ENCODE measurements around the gene GZMM.
"Not testable (repeated sequence)": the region's sequence is repeated elsewhere in the genome, so short reads cannot be mapped to it uniquely, and the experiment has no call there.

The GZMM gene

DNA sequence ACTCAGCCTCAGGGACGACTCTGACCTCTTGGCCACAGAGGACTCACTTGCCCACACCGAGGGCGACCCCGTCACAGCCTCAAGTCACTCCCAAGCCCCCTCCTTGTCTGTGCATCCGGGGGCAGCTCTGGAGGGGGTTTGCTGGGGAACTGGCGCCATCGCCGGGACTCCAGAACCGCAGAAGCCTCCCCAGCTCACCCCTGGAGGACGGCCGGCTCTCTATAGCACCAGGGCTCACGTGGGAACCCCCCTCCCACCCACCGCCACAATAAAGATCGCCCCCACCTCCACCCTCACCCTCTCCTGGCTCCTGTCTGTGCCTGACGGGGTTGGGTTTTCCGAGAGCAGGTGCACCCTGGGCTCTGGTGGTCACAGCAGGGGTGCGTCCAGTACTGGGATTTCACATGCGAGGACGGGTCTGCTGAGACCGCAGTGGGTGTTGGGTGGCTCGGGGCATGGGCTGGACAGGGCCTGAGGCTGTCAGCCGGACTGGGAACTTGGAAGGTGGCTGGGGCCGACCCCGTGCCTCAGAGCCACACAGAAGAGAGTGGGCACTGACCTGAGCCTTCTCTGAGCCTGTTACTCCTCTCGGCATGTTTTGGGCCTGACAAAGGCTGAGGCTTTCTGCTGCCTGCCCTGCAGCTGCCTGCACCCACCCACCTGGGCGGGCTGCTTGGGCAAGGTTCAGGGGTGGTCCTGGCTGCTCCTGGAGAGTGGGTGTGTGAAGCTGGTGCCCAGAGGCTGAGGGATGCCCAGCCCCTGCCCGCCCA, 39.5 kb downstream of the GZMM start:
- DNase-seq (ENCODE audit: low spot score) = no peak

DNA sequence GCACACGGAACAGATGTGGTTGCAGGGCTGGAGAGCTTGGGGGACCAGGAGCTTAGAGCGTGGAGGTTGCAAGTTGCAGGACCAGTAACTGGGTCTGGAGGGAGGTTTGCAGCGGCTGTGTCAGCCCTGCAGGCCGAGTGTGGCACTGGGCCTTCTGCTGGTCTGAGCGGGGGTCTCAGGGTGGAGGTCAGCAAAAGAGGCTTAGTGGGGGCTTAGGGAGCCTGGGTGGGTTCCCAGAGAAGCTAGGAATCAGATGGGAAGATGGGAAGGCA, 40.1 kb downstream of the GZMM start:
- DNase-seq (ENCODE audit: low spot score) = no peak

DNA sequence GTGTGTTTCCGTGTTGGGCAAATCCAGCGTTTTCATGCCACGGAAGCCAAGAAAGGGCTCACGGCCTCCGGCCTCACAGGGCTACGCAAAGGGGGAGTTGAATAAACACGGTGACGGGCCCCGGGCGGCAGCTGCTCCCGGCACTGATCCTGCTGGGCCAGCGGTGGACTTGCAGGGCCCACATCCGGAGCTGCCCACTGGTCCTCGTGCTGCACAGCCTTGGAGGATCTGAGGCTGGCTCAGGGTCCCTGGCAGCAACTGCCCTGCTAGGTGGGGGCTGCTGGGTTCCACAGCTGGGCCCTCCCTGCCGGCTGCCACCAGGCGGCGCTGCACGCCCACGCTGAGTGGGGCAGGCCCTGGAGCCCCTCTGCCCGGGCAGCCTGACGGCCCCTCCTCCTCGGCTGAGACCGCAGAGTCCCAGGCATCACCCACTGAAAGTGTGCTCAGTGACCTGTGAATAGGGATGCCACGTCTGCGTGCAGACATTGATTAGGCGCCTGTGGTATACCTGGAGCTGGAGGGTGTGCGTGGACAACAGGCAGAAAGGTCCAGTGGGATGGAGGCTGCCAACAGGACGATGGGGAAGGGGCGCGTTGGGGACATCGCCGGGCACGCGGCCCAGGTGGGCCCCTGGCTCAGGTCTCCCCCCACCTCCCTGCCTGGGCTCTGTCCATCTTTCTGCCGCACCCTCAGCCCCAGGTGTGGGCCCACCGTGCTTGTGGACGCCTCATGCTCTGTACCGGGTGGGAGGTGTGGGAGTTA, 40.6 kb downstream of the GZMM start:
- DNase-seq (ENCODE audit: low spot score) = peak; percentile 96

DNA sequence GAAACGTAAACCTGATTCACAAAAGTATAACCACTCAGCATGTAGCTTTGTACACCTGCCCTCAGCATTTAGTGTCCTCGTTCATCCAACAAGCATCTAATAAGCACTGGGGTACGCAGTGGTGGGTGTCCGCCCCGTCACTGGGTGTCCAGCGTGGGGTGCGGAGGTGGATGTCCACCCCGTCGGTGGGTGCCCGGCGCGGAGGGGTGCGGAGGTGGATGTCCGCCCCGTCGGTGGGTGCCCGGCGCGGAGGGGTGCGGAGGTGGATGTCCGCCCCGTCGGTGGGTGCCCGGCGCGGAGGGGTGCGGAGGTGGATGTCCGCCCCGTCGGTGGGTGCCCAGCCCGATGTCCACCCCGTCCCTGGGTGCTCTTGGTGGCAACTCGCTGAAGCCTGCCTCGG, 41.3 kb downstream of the GZMM start:
- DNase-seq (ENCODE audit: low spot score) = not testable (repeated sequence)

DNA sequence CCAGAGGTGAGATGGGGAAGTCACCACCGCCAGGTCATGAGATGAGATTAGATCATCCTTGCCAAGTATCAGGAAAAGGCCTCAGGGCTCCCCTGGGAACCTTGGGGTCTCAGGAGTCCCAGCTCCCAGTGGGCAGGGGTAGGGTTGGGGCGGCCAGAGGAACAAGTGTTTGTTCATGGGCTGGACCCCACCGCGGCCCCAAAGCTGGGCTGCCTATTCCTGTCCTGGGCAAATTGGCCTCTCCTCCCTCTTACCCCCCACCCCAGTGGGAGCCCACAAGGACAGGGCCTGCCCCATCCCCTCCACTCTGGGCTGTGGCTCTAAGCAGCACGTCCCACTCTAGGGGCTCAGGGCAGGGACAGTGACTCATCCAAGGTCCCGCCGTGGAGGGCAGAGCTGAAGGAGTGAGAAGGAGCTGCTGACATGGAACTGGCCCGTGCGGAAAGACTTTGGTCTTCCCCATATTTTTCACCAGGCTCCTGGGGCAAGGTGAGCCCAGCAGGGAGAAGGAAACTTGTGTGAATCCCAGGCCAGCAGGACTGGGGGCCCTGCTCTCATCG, 41.8 kb downstream of the GZMM start:
- DNase-seq (ENCODE audit: low spot score) = no peak

DNA sequence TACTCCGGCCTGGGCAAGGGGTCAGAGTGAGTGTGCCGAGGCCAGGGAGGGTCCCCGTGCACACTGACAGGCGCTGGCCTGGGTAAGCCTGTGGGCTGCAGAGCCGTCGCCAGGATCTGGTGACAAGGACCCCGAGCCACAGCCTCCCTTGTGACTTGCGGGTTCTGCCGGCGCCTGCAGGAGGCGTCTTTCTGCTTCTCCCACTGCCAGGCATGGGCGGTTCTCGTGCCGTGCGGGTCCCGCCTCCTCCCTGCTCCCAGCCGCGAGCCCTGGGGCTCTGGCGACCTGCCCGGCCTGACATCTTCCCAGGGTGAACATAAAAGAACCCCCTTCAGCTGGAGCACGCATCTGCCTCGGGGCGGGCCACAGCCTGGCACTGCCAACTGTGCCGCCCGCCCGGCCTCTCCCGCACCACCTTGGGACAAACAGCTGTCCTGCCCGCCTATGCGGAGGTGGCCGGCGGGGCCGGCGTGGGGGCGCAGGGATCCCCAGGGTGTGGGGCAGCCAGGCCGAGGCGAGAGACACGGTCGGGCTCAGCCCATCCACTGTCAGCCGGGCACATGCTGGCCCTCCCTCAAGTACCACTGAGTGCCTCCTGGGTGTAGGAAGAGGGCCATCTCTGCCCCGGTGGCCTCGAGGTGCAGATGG, 44.4 kb downstream of the GZMM start:
- peak; percentile 97 for DNase-seq (ENCODE audit: low spot score)

DNA sequence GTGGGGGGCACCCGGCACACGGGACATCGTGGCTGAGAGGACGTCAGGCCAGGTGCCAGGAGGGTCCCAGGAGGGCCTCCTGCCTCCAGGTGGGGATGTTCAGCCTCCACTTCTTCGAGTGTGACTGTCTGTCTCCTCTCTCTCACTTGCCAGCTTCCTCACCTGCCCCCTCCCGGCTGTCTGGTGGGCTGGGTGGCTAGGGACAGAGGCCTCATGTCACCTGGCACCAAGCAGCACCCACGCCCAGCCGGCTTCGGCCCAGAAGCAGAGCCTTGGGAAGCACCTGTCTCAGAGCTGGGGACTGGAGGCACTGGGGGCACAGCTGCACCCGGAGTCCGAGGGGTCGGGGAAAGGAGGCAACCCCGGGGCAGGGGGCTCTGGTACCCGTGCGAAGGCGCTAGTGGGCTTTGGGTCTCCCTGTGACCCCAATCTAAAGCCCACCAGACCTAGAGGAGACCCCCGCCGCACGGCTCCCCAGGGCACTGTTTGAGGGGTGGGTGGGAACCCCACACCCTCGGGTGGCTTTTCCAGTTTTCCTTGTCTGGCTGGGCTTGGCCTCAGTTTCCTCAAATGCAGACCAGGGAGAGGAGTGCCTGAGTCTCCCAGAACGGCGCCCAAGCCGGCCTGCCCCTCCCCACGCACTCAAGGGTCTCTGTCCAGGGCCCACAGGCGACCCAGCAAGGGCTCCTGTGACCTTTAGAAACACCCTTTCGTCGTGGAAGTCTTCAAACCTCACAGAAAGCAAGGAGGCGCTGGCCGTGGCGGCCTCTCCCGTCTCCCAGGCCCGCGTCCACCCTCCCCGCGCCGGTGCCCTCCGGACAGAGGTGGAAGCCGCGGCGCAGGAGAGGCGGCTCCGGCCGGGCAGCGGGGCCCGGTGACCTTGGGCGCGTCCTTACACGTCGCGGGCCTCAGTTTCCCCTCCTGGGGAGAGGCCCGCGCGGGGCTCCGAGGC, 45.2 kb downstream of the GZMM start:
- DNase-seq (ENCODE audit: low spot score) = no peak

DNA sequence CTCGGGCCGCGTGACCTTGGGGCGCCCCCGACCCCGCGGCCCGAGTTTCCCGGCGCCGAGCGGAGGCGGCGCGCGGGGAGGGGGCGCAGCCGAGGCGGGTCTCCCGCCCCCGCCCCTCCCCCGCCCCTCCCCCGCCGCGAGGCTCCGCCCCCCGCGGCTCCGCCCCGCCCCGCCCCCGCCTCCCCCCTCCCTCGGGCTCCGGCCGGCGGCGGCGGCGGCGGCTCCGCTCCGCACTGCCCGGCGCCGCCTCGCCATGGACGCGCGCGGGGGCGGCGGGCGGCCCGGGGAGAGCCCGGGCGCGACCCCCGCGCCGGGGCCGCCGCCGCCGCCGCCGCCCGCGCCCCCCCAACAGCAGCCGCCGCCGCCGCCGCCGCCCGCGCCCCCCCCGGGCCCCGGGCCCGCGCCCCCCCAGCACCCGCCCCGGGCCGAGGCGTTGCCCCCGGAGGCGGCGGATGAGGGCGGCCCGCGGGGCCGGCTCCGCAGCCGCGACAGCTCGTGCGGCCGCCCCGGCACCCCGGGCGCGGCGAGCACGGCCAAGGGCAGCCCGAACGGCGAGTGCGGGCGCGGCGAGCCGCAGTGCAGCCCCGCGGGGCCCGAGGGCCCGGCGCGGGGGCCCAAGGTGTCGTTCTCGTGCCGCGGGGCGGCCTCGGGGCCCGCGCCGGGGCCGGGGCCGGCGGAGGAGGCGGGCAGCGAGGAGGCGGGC, 46.0 kb downstream of the GZMM start, which contains the start of gene HCN2:
HCN2 (plus strand) TSS at position 189 of the 703 bp plus-strand sequence; CDS start at position 254, 65 bp downstream.
- no peak for DNase-seq (ENCODE audit: low spot score)

DNA sequence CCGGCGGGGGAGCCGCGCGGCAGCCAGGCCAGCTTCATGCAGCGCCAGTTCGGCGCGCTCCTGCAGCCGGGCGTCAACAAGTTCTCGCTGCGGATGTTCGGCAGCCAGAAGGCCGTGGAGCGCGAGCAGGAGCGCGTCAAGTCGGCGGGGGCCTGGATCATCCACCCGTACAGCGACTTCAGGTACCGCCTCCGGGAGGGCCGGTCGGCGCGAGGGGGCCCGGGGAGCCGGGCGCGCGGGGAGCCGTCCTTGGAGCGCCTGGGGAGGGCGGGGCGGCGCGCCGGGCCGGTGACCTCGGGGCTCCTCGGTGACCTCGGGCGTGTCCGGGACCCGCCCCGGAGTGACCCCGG, 46.5 kb downstream of the GZMM start:
- no peak for DNase-seq (ENCODE audit: low spot score)

DNA sequence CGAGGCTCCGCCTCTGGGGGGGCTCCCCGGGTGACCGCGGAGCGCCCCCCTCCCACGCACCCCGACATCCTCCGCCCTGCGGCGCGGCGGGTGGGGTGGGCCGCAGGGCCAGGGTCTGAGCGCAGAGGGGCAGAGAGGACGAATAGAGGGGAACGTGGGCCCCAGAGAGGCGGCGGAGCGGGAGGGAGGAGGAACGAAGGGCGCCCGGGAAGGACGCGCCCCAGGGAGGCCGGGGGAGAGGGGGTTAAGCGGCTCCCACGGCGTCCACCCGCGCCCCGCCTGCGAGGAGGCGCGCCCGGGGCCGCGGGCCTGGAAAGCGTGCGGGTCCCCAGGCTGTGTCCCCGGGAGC, 46.9 kb downstream of the GZMM start:
- DNase-seq (ENCODE audit: low spot score) = no peak

DNA sequence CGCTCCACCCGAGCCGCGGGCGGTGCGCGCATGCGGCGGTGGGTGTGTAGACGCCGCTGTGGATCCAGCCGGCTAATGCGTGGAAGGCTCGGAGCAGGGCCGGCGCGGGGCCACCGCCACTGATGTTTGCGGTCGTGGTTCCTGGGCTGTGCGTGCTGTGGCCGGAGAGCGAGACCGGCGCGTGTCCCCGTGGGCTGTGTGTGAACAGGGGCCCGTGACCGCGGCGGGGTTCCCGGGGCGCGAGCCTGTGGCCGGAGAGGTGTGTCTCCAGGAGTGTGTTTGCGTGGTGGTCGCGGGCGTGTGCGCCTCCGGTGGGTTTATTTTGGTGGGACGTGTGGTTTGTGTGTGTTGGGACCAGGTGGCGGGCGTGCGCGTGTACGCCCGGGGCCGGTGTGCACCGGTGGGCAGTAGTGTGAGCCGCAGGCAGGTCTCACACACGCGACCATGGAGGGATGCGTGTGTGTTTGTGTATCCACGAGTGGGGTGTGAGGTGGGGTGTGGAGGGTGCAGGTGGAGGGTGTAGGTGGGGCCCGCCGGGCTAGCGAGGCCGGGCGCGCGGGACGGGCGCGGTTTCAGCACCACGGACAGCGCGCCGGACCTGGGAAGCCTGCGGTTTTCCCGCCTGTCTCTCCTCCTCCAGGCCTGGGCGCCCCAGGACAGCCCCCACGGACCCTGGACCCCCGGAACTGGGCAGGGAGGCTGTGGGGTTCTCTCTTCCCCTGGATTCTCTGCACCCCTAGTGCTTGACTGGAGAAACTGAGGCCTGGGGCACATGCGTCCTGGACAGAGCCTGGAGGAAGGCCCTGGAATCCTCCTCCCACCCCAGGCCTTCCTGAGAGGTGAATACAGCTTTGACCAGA, 47.5 kb downstream of the GZMM start:
- DNase-seq (ENCODE audit: low spot score) = peak; percentile 83

DNA sequence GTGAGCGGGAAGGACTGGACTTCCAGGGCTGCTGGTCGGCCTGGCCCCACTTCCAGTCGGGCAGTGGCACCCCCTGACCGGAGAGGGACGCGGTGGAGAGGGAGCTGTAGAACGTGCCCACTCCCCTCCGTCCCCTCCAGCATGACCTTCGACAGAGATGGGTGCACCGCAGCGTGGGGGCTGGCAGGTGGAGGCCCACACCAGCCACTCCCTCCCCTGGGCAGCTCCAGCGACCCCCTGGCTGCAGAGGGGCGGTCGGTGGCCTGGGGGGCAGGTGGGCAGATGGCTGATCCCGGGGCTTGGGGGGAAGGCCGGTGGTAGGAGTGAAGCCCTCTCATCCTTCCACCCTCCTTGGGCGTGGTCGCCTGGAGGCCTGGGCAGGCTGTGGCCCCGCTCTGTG, 48.2 kb downstream of the GZMM start:
- DNase-seq (ENCODE audit: low spot score) = no peak

DNA sequence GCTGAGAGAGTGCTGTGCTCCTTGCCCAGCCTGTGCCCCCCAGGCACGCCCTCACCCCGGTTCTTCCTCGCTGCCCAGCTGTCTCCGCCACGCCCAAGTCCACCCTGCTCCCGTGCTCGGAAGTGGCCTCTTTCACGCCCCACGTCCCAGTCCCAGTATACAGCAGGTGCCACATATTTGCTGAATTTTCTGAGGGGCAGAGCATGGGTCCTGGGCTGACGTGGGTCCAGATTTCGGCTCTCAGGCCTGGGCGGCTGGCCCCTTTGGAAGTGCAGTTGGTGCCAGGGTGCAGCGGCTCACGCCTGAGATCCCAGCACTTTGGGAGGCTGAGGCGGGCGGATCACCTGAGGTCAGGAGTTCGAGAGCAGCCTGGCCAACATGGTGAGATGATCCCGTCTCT, 49.2 kb downstream of the GZMM start:
- DNase-seq (ENCODE audit: low spot score) = no peak

DNA sequence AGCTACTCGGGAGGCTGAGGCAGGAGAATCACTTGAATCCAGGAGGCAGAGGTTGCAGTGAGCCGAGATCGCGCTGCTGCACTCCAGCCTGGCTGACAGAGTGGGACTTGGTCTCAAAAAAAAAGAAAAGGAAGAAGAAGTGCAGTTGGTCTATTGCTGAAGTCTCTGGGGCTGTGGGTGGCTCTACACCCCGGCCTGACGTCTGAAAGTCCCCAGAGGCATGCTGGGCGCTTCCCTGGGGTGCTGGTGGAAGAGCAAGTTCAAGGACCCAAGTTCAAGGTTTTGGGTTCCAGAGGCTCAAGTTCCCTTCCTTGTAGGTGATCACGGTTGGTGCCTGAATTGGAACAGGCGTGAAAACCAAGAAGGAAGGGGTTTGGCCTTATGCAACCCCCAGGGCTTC, 49.7 kb downstream of the GZMM start:
- no peak for DNase-seq (ENCODE audit: low spot score)

DNA sequence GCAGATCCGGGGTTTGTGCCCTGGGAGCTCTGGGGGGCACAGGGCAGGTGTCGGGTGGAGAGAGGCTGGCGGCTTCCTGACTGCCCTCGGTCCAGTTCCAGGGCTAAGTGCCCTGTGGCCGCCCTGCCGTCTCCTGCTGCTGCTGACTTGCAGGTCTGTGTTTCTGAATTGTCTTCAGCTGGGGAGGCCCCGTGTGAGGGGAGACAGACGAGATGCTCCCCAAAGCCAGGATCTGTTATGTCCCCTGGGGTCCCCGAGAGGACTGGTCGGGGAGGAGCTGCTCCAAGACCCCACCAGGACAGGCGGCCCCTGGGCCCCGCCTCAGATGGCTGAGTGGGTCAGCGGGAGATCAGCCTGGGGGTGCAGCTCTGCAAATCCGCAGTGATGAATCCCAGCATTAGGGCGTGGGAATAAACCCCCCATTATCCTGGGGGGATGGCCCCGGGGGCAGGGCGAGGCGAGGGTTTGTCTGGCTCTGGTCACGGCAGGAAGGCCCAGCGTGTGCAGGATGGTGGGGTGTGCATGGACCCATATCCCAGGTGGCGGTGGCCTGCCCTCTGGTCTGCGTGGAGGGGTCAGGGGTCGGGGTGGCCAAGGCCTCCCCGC, 50.5 kb downstream of the GZMM start:
- DNase-seq (ENCODE audit: low spot score) = no peak

DNA sequence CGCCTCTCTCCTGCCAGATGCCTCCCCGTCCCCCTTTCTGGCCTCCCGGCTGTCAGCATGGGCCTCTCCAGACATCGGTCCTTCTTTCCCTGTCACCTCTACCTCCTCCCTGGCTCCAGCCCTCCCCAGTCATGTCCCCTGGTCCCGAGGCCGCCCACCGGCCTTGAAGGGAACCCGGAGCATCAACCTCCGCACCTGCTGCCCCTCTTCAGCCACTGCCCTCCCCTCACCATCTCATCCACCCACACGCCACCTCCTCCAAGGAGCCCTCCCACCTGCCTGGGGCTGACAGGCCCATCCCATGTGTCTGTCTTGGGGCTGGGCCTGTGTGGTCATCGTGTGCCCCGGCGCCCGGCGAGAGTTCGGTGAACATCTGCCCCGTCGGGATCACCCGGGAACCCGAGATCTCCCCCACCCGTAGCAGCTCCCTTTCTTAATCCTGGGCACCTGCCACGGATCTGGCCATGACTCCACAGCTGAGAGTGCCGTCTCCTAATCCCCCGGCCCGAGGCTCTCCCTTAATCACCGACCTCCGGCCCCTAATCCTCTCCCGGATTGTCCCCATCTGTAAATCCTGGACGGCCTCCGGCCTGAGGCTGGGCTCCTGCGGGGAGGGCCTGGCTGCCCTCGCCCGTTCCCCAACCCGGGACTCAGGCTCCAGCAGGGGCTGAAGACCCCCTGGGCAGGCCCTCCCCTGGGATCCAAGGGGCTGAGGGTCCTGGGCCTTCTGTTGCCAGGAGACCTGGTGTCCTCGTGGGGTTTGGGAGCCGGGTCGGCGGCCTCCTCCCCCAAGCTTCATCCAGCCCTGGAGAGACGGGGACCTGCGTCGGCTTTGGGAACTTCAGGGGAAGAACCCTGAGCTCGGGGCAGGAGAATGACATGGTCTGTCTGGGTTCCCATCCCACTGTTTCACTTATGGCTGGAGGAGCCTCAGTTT, 51.7 kb downstream of the GZMM start:
- no peak for DNase-seq (ENCODE audit: low spot score)

DNA sequence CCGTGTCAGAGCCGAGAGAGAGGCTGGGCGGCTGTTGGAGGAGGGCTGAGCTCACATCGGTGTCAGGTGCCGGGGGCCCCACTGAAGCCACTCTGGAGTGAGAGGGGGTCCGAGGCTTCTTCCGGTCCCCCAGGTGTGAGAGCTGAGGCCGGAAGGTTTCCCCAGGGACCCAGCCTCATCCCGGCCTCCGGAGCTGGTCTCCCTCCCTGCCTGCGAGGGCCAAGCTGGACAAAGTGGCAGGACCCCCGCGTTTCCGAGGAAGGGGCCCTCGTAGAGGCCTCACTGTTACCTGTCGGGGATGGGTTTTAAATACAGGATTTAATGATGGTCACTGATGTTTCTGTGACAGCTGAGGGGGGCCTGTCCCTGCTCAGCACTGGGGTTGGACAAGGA, 52.4 kb downstream of the GZMM start:
- DNase-seq (ENCODE audit: low spot score) = no peak

DNA sequence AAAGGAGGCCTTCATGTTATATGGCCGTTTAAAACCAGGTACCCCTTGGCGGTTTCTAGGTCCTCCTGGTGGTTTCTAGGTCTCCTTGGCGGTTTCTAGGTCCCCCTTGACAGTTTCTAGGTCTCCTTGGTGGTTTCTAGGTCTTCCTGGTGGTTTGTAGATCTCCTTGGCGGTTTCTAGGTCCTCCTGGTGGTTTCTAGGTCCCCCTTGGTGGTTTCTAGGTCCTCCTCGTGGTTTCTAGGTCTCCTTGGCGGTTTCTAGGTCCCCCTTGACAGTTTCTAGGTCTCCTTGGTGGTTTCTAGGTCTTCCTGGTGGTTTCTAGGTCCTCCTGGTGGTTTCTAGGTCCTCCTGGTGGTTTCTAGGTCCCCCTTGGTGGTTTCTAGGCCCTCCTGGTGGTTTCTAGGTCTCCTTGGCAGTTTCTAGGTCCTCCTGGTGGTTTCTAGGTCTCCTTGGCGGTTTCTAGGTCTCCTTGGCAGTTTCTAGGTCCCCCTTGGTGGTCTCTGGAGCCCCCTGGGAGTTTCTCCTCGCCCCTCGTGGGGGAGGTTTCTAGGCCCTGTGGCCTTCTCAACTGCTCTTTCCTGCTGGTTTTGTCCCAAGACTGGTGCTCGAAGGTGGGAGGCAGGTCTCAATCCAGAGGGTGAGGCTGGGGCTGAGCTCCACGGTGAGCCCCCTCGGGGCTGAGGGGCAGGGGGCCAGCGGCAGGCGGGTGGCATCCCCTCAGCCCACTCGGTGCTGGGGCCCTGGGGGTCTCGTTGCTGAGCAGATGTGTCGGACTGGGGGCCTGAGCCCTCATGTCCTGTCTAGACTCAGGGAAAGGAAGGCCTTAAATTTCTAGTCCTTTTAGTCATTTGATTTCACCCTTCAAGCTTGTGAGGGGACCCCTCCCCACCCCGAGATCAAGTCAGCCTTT, 53.8 kb downstream of the GZMM start:
- no peak for DNase-seq (ENCODE audit: low spot score)

Measured in HuH-7.5 (cell line).